Activated CD4-positive, CD25-positive, alpha-beta regulatory T cell (primary cell): Measurements from ENCODE around the gene C16orf90.

Experiments used
- DNase-seq, 4 experiments: peaks; one replicate each; lab custom pipeline; 2025; lab: John Stamatoyannopoulos, UW

C16orf90 gene

DNA sequence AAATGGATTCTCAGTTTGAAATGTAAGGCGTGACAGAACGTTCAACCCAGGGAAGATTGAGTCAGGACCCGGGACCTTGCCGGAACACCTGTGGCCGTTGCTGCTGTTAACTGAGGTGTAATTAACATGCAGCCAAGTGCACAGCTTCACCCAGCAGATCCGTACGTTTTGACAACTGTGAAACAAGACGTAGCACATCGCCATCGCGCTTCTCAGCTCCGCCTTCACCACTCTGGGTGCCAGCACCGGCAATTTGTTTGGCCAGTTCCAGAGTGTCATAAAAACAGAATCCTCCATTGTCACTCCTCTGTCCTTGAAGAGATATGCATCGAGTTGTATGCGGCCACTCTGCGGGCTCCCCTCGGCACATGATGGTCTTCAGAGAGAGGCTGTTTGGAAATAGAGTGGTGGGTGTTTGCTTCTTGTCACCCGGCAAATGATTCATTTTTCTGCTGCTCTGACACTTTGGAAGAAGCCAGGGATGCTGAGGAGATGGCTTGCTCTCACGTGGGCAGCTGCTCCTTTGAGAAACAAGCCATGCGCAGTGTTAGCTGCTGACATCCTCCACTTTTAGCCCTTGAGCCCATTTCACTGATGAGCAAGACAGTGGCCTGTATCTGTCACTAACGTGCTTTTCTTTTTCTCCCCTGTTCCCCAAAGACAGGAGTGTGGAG, 29.2 kb downstream of the C16orf90 start:
- DNase-seq: no peak

GRCh38 chr16:3465301-3465700, 30.0 kb downstream of the C16orf90 start:
- DNase-seq: no peak

- peak in 1 of 4 experiments; percentile 25 for DNase-seq
Observed at GRCh38 chr16:3461151-3461550, 34.1 kb downstream of the C16orf90 start.

DNA sequence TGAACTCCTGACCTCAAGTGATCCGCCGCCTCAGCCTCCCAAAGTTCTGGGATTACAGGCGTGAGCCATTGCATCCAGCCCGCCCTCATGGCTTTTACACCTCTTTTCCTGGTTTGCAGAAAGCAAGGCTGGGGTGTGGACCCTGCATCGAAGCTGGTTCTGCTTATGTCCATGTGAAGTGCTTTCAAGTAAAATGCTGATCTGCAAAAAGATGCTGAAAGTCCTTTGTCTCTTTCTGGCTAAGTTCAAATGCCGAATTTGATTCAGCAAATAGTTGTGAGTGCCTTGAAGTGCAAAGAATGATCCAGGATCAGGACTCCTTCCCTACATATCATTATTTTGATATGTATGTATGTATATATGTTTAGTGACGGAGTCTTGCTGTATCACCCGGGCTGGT, 34.7 kb downstream of the C16orf90 start:
- DNase-seq: no peak

DNA sequence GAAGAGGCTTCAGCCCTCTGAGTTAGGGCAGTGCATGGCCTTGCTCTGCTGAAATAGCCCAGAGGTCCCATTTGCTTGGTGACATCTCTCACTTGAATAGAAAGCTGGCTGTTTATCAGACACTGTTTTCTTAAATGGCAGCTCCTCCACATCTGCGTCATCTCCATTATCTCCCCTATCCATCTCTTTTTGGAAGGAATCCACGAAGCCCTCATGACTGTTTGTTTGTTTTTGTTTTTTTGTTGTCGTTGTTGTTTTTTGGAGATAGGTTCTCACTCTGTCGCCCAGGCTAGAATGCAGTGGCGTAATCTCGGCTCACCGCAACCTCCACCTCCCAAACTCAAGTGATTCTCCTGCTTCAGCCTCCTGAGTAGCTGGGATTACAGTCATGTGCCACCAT, 35.2 kb downstream of the C16orf90 start:
- DNase-seq: no peak

GRCh38 chr16:3459401-3460090, 35.7 kb downstream of the C16orf90 start:
- DNase-seq: no peak

DNA sequence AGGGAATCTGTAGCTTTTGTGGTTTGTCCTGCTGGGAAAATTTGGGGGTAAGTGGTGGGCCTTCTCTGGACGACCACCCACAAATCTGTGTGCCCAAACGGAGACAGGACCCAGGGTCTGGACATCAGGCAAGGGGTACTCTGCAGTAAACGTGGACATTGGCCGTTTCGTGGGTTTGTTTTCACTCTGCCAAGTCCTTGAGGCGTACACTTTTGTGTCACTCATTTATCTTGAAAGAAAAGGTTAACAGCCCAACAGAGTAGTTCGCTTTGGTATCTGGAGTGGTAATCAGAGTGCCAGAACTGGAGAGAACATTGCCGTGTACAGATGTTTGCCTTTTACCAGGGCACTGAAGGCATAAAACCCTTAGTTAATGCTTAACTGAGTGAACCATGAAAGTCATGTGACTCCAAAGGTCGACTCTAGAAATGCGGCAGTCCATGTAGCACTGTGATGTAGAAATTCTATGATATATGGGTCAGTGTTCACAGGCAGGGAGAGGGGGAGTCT, 36.4 kb downstream of the C16orf90 start:
- DNase-seq: no peak

DNA sequence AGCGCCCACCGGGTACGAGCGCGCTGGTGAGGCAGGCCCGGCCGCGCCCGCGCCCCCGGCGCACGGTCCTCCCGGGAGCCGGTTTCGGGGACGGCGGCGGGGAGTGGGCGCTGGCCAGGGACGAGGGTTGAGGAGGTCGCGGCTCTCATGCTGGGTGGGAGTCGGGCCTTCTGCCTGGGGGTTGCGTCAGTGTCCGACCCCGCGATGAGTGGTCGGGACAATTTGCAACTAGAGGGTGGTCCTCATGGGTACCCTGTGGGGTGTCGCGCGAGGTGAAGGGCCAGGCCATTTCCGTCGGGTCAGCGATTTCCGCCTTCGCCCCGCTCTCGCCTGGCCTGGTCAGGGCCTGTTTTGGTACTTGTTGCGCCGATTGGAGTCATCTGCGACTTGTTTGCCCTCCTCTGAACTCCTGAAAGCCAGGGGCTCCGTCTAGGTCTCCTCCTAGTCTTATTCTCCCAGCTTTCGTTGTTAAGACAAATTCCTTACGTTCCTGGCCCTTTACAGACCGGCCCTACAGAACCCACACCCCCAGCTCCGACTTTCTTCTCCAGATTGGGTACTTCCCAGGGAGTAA, 36.9 kb downstream of the C16orf90 start:
- no peak for DNase-seq

GRCh38 chr16:3457434-3458252, 37.6 kb downstream of the C16orf90 start:
- DNase-seq: peak; percentile 65 to 92 (median 80)

DNA sequence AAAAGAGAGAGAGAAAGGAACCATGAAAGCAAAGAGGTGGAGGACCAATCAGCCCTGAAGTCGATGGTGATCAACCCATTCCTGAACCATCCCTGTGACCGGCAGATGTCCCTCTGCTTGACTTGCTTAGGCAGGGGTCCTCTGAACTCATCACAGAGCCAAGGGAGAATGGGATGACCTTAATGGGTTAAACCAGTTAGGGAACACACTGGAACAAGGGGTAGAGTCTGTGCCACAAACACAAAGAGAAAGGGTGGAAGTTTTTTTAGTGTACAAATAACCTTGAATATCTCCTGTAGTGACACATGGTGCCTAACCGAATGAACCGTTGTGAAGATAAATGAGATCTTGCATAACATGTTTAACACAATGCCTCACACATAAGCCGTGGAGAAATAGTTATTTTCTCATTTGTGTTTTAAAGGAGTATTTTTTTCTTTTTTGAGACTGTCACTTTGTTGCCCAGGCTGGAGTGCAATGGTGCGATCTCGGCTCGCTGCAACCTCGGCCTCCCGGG, 40.6 kb downstream of the C16orf90 start:
- DNase-seq: no peak

DNA sequence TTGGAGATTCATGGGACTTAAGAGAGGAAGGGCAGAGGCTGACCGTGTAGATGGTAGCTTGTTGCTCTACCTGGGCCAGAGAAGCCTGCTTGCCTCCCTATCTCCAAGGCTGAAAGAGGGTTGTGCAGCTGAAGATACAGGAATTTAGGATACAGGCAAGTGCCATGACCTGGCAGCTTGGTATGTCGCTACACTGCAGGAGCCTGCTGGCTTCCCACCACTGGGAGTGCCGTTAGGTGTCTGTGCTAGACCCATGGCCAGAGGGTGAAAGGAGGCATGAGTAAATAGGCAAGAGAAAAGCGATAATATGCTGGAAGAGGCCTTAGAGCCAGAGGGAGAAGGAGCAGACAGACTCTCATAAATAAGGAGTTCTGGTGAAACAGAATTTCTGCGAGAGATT, 41.2 kb downstream of the C16orf90 start:
- DNase-seq: no peak

DNA sequence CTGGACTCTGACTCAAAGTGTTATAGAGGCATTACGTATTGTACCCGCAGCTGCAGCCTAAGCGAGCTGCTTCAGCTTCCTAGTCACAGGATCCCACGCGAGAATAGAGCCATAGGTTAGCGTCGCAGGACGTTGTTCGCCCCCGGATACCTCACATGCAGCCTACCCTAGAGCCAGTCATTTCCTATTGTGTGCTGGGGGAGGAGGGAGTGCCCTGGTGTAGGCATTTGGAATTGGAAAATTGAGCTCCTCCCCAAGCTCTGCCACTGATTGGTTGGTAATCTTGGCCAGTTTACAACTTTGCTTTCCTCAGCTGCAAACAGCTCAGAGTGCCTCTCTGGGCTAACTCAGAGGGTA, 51.3 kb downstream of the C16orf90 start:
- DNase-seq: no peak
